Activated CD4-positive, CD25-positive, alpha-beta regulatory T cell treated with anti-CD3 and anti-CD28 coated beads, Interleukin-2, amount 50 U/mL, for 16 hours (primary cell): Measurements from ENCODE around the gene MSX2.
"Not testable (repeated sequence)": the region's sequence is repeated elsewhere in the genome, so short reads cannot be mapped to it uniquely, and the experiment has no call there.

ENCODE experiments used
- DNase-seq: peaks from one replicate; pipeline ENCODE4 v3.0.0-alpha.2; 2020; ENCODE audit warnings: low read depth, low spot score

MSX2 gene

GRCh38 chr5:174733091-174733690 lies 8.8 kb downstream of the MSX2 start:
- DNase-seq = no peak

GRCh38 chr5:174733836-174734235 lies 9.5 kb downstream of the MSX2 start:
- no peak for DNase-seq

GRCh38 chr5:174734571-174735497 lies 10.5 kb downstream of the MSX2 start:
- no peak for DNase-seq

GRCh38 chr5:174735498-174736330 lies 11.3 kb downstream of the MSX2 start:
- DNase-seq = no peak

GRCh38 chr5:174736331-174736721 lies 11.9 kb downstream of the MSX2 start:
- no peak for DNase-seq

GRCh38 chr5:174736777-174737176 lies 12.4 kb downstream of the MSX2 start:
- DNase-seq = no peak

- DNase-seq = no peak
These were observed 12.9 kb downstream of the MSX2 start for GRCh38 chr5:174737330-174737729.

- DNase-seq = no peak
These were observed 17.0 kb downstream of the MSX2 start for GRCh38 chr5:174741352-174741751.

- DNase-seq = no peak
These were observed 20.5 kb downstream of the MSX2 start for GRCh38 chr5:174744896-174745295.

GRCh38 chr5:174745590-174746103 lies 21.3 kb downstream of the MSX2 start:
- no peak for DNase-seq

GRCh38 chr5:174750711-174751110 lies 26.3 kb downstream of the MSX2 start:
- DNase-seq = no peak

- no peak for DNase-seq
These were observed 27.0 kb downstream of the MSX2 start for GRCh38 chr5:174751154-174752000.

- DNase-seq = no peak
These were observed 27.7 kb downstream of the MSX2 start for GRCh38 chr5:174752121-174752520.

GRCh38 chr5:174755106-174755505 lies 30.7 kb downstream of the MSX2 start:
- DNase-seq = no peak

GRCh38 chr5:174759091-174759490 lies 34.7 kb downstream of the MSX2 start:
- DNase-seq = no peak

- no peak for DNase-seq
These were observed 36.3 kb downstream of the MSX2 start for GRCh38 chr5:174760721-174761120.

GRCh38 chr5:174761341-174761740 lies 37.0 kb downstream of the MSX2 start:
- DNase-seq = not testable (repeated sequence)

GRCh38 chr5:174764309-174764708 lies 39.9 kb downstream of the MSX2 start:
- no peak for DNase-seq

GRCh38 chr5:174765540-174765939 lies 41.2 kb downstream of the MSX2 start:
- no peak for DNase-seq

- no peak for DNase-seq
These were observed 43.3 kb downstream of the MSX2 start for GRCh38 chr5:174767670-174768069.

- no peak for DNase-seq
These were observed 44.6 kb downstream of the MSX2 start for GRCh38 chr5:174769005-174769404.
